Right forelimb (tissue), 1 donor: ENCODE measurements around the gene PC.
"Not testable (repeated sequence)": the region's sequence is repeated elsewhere in the genome, so short reads cannot be mapped to it uniquely, and the experiment has no call there.

Experiments used
- DNase-seq: peaks from one replicate; pipeline ENCODE4 v3.0.0-alpha.2; 2018

PC gene, protein sequence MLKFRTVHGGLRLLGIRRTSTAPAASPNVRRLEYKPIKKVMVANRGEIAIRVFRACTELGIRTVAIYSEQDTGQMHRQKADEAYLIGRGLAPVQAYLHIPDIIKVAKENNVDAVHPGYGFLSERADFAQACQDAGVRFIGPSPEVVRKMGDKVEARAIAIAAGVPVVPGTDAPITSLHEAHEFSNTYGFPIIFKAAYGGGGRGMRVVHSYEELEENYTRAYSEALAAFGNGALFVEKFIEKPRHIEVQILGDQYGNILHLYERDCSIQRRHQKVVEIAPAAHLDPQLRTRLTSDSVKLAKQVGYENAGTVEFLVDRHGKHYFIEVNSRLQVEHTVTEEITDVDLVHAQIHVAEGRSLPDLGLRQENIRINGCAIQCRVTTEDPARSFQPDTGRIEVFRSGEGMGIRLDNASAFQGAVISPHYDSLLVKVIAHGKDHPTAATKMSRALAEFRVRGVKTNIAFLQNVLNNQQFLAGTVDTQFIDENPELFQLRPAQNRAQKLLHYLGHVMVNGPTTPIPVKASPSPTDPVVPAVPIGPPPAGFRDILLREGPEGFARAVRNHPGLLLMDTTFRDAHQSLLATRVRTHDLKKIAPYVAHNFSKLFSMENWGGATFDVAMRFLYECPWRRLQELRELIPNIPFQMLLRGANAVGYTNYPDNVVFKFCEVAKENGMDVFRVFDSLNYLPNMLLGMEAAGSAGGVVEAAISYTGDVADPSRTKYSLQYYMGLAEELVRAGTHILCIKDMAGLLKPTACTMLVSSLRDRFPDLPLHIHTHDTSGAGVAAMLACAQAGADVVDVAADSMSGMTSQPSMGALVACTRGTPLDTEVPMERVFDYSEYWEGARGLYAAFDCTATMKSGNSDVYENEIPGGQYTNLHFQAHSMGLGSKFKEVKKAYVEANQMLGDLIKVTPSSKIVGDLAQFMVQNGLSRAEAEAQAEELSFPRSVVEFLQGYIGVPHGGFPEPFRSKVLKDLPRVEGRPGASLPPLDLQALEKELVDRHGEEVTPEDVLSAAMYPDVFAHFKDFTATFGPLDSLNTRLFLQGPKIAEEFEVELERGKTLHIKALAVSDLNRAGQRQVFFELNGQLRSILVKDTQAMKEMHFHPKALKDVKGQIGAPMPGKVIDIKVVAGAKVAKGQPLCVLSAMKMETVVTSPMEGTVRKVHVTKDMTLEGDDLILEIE

DNA sequence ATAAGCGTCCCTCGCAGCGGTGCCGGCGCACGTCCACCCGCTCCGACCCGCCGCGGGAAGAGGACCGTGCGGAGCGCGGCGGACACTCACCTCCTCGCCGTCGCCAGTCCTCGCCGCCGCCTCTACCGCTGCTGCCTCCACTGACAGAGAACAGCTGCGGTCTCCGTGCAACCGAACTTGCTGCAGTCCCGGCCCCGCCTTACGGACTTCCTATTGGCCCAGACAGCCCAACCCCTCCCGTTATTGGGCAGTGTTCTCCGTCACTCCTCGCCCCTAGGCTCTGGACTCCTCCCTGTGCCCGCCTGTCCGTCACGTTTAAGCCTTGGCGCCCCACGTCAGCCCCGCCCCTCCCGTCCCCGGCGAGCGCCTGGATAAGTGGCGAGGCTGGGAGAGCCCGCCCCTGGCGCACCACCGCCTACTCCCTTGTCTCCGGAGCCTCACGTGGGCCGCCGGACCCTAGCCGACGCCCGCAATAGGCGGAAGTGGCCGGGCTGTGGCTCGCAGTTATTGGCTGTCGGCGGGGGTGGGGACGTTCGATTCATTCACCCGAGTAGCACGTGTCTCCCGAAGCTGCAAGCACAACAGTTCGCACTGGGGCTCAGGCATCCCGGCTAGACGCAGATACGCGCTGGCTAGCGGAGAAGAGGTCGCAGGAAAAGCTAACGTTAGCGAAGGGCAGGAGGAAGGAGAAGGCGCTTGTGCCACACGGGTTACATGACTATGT lies at the start of gene PC:
PC (minus strand) TSS at position 152 of the 724 bp plus-strand sequence. CDS start 86,224 bp downstream, outside the sequence.
- peak; percentile 99 for DNase-seq

DNA sequence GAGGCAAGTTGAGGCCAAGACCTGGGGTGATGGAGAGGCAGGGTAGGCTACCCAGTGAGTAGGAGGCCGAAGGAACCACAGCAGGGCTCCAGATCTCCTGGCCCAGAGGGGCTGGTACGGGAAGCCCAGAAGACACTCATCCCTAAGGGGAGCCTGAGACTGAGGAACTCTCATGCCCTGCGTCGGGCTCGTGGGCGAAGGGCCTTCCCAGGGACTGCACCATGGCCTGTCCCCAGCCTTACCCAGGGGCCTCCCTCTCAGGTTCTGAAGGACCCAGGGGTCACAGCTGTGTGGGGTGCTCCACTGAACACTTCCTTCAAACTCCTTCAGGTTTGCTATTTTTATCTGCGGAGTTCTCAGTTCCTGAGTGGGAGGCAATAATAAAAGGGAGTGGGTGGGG lies 48.9 kb upstream of the PC start:
- no peak for DNase-seq

DNA sequence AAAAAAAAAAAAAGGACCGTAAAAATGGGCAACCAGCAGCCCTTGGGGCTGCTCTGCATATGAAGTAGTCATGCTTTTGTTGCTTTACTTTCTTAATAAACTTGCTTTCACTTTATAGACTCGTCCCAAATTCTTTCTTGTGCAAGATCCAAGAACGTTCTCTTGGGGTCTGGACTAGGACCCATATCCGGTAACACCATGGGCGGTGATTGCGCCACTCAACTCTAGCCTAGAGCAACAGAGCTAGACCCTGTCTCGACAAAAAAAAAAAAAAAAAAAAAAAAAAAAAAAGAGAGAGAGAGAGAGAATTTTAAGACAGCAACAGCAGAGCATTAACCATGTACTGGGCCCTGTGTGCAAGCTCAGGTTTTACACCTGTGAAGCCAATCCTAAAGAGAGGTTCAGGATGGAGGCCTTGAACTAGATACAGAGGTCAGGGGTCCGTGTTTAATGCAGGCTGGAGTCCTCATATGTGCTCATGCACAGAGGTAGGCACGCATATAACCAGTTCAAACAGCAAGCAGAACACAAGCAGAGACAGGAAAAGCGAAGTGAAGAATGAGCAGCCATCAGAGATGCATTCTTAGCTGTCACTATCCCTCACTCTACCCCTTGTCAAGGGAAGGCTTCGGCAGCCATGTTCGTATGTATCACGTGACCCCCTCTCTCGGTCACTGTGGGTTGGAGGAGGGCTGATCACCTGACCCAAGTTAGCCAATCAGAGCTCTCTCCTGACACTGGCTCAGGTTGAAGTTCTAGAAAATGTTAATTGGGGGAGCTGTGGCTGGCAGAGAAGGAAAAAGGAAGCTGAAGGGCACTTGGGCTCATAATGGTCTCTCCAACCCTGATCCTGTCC lies 48.1 kb upstream of the PC start:
- no peak for DNase-seq

DNA sequence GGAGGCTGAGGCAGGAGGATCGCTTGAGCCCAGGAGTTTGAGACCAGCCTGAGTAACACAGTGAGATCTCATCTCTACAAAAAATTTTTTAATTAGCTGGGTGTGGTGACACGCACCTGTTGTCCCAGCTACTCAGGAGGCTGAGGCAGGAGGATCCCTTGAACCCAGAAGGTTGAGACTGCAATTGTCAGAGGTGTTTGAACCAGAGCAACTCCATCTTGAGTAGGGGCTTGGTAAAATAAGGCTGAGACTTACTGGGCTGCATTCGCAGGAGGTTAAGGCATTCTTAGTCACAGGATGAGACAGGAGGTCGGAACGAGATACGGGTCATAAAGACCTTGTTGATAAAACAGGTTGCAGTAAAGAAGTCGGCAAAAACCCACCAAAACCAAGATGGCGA lies 47.0 kb upstream of the PC start:
- DNase-seq: not testable (repeated sequence)

DNA sequence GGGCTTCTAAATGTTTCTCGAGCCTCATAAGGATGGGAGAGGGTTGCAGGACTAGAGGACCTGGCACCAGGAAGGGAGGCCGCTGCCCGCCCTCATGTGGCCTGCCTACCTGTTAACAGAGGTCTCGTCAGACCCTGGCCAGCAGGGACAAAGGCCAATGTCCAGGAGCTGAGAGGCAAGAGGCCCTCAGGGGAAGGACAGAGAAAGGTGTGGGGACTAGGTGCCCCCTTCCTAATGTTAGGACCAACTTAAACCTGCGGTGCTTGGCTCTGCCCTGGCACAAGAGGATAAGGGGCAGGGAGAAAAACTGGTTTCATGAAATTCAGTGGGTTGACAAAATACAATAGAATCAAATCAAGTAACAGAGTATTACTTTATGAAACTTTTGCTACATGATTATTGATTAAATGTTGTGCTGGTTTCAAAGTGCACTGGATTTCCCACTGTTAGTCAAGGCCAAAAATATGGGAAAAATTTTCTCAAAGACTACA lies 44.8 kb upstream of the PC start:
- no peak for DNase-seq

DNA sequence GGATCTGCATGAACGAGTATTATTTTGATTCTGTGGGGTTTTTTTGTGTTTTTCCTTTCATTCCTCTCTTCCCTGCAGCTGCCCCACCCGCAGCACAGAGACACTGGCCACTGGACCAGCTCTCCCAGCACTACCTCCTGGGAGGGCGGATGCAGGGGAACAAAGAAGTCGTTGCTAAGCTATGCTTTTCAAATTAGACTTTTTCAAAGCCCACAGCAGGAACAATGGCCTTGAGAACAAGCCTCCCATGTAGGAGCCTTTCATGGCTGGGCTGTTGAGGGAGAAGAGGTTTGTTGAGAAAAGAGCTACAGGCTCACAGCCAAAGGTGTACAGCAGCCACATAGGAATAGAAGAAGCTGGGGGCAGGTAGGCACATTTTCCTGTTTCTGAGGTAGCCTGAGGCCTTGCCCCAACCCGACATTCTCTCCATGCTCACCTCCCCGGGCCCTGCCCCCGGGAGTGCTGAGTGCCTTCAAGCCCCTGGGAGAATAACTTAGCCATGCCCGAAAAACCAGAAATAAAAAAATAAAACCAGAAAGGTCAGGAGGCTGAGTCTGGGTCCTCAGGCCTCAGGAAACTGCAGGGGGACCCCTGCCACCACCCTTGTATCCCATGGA lies 44.2 kb upstream of the PC start:
- DNase-seq: no peak

DNA sequence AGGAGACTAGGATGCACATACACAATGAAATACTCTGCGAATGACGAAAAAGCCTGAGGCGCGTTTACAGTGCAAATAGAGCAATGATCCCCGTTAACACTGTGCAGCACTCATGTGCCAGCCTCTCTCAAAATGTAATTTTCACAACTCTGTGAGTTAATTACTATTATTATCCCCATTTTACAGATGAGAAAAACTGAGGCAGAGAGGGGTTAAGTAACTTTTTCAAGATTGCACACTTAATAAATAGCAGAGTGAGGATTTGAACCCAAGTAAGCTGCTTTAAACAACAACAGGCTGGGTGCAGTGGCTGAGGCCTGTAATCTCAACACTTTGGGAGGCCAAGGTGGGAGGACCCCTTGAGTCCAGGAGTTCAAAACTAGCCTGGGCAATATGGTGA lies 43.1 kb upstream of the PC start:
- DNase-seq: no peak

DNA sequence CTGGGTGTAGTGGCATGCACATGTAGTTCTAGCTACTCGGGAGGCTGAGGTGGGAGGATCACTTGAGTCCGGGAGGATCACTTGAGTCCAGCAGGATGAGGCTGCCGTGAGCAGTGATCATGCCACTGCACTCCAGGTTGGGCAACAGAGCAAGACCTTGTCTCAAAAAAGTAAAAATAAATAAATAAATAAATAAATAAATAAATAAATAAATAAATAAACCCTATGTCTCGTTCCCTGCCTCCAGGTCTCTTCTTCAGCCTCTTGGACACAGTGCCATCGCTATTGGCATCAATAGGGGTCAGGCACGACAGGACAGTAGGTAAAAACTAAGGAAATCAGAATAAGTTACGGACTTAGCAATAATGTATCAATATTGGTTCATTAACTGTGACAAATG lies 41.4 kb upstream of the PC start:
- no peak for DNase-seq

DNA sequence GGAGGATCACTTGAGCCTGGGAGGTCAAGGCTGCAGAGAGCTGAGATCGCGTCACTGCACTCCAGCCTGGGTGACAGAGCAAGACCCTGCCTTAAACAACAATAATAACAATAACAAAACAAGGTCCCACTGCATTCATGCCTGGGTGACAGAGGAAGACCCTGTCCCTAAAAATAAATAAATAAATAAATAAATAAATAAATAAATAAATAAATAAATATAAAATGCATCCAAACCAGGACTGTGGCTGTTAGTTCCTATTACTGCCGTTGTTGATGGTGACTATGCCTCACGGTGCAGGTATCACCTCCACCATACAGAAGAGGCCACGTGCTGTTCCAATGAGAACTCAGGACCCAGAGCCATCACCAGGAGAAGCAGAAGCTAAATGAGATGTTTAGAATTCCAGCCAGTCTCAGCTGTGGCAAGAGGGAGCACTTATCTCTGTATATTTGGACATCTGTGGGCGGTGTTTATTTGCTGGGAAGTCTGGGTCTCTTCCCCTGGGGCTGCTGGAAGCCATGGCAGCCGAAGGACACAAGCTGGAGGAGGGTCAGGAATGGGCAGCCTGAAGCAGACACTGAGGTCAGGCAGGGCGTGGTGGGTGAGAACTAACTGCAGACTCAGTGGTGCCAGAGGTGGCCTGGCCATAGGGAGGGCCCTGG lies 38.6 kb upstream of the PC start:
- no peak for DNase-seq

DNA sequence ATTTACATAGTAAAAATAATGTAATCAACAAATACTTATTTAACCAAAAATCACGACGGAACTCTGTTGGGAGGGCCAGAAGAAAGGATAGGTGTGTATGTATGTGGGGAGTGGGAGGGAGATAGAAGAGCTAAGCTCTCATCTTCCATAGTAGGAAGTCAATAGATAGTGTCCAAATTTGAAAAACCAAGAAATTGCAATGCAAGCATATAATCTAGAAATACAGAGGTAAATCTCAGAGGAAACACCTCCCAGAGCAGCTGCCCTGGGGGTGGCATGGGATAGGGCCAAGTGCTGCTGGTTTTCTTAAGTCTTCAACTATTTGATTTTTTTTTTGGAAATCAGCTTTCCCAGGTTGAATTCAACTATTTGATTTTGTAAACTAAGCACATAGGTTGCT lies 33.9 kb upstream of the PC start:
- DNase-seq: no peak

DNA sequence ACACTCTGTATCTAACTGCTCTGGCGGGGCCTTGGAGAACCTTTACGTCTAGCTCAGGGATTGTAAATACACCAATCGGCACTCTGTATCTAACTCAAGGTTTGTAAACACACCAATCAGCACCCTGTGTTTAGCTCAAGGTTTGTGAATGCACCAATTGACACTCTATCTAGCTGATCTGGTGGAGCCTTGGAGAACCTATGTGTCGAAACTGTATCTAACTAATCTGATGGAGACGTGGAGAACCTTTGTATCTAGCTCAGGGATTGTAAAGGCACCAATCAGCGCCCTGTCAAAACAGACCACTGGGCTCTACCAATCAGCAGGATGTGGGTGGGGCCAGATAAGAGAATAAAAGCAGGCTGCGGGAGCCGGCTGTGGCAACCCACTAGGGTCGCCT lies 31.2 kb upstream of the PC start:
- DNase-seq: not testable (repeated sequence)

DNA sequence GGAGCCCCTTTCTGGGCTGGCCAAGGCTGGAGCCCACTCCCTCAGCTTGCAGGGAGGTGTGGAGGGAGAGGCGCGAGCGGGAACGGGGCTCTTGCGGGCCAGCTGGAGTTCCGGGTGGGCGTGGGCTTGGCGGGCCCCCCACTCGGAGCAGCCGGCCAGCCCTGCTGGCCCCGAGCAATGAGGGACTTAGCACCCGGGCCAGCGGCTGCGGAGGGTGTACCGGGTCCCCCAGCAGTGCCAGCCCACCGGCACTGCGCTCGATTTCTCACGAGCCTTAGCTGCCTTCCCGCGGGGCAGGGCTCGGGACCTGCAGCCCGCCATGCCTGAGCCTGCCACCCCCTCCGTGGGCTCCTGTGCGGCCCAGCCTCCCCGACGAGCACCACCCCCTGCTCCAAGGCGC lies 30.6 kb upstream of the PC start:
- DNase-seq: not testable (repeated sequence)

DNA sequence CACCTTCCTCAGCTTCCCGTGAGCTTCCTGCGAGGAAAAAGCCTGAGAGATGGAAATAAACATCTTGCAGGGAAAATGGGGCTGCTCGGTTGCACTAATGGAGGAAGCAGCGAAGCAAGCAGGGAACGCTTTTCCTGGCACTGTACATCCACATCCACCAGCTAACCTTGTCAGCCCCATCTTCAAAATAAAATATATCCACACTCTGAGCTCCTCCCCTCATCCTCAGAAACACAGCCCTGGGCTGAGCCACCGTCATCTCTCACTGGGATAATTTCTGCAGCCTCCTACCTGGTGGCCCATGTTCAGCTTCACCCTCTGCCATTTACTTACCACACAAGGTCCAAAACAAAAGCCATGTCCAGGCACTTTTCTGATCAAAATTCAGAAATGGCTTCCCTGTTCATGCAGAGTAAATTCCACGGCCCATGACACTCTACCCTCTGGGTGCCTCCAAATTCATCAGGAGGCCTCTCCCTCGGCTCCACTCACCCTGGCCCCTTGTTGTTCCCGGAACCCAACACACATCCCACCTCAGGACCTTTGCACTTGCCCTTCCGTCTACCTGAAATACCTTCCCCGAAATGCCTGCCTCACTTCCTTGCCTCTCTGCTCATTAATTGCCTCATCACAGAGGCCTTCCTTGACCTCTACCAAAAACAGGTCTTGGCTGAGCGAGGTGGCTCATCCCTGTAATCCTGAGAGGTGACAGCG lies 29.9 kb upstream of the PC start:
- no peak for DNase-seq

DNA sequence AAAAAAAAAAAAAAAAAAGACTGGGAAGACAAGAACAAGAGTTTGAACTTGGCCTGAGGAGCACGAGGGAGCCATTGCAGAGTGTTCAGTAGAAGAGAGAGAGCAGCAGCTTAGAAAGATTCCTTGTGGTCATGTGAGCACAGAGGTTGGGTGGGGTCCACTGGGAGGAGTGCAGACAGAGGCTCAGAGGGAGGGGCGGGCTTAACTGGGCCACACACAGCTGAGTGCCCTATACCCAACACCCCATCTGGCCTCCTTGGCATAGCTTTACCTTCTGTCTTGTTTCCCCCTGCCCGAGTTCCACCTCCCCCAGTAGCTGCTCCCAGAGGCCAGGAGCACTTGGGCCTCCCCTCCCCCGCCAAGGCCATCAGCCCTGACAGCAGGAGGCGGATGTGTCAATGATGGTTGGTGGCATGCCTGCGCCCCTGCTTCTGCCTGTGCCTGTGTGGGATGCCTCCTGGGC lies 29.0 kb upstream of the PC start:
- no peak for DNase-seq

DNA sequence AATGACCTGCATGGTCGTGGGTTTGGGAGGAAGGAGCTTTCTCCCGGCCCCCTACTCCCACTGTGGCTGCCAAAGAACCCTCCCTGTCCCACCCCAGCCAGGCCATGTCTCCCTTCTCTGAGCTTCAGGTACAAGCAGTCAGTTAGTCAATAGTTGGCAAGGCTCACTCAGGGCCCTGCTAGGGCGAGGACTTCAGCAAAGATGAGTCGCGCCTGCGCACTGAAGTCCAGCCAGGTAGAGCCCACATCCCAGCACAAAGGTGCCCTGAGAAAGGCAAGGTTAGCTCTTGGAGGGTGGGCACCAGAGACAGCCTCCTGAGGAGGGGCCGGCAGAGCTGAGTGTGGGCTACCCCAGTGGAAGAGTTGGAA lies 28.0 kb upstream of the PC start:
- no peak for DNase-seq

DNA sequence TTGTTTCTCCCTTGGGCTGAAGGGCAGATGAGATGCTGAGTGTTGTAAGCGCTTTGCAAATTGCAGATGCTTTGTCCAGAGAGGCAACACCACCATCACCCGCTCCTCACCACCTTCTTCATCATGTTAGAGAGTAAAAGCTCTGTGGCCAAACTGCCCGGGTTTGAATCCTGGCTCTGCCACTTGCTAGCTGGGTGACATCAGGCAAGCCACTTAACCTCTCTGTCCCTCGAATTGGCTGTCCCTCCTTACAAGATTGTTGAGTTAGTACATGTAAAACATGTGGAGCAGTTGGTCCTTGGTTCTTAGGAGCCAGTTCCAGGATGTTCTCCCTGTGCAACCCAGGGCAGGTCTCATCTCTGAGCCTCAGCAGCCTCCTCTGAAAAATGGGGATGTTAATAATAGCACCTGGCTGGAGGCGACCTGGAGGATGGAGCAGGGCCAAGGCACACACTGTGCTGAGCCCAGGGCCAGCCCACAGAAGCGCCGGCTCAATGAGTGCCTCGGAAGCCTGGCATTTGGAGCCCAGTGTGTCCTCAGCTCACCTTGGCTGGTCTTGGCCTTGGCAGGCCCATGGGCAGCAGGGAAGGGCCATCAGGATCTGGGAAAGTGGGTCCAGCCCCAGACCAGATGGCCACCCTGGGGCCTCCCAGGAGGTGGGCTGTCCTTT lies 27.5 kb upstream of the PC start:
- DNase-seq: no peak

DNA sequence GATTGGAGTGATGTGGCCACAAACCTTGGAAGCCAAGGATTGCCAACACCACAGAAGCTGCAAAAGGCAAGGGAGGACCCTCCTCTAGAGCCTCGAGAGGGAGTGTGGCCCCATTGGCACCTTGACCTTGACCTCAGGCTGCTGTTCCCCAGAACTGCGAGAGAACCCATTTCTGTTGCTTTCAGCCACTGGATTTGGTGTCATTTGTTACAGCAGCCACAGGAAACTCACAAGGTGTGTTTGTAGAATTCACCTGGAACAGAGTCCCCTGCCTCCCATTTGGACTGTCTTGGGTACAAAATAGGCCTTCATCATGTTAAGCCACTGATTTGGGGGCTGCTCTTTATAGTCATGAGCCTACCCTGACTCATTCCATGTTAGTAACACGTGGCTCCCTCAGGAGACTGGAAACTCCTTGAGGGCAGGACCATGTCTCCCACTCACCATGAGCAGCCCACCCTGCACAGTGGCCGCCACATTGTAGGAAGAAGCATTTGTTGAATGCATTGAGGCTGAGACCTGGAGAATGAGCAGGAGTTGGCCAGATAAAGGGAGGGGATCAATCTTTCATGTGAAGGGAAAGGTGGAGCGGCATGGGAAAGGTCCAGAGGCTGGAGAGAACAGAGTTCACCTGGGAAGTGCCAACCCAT lies 25.2 kb upstream of the PC start:
- DNase-seq: no peak

DNA sequence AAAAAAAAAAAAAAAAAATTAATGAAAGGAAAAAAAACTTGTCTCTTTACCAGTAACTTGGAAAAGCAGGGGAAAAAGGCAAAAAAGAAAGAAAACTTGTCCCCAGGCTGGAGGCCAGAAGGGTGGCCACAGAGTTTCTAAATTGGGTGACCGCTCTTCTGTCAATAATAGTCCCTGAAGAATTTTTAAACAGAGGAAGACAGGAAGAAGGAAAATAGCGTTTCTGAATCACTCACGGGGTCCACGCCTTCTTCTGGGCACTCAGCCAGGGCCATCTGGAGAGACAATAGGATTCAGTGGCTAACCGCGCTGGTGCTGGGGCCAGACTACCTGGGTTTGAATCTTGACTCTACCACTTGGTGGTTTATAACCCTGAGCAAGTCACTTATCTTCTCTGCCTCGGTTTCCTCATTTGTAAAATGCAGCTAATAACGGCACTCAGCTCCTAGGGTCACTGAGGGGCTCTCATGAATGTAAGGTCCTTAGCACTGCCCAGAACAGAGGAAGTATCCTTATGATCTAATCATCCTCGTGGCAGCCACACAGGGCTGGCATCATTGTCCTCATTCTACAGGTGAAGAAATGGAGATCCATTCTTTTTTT lies 23.9 kb upstream of the PC start:
- DNase-seq: peak; percentile 83
